Chondrocyte (in vitro differentiated cells): ENCODE measurements around the gene MAPK4. TPM values are rescaled to one million over a fixed set of nuclear protein-coding genes. Genes with fewer than 3 reads are reported as not detected.
"Not testable (repeated sequence)": the region's sequence is repeated elsewhere in the genome, so short reads cannot be mapped to it uniquely, and the experiment has no call there.

ENCODE experiments used
- DNase-seq: peaks from one replicate; pipeline ENCODE4 v3.0.0; 2021; ENCODE audit warnings: mixed read lengths, low spot score
- H3K27ac Mint-ChIP-seq: one replicate; pipeline ENCODE4 v1.8.0; 2021; ENCODE audit warnings: mild to moderate bottlenecking, moderate library complexity, mixed read lengths; ENCODE audit not compliant: unreplicated experiment
- H3K27me3 Mint-ChIP-seq: 2 replicates; pipeline ENCODE4 v1.8.0; 2021; ENCODE audit warnings: low read depth, mixed read lengths
- H3K36me3 Mint-ChIP-seq: 2 replicates; pipeline ENCODE4 v1.8.0; 2021; ENCODE audit warnings: low read depth, mixed read lengths
- H3K4me1 Mint-ChIP-seq: 2 replicates; pipeline ENCODE4 v1.8.0; 2021; ENCODE audit warnings: low read depth, mild to moderate bottlenecking, mixed read lengths
- H3K4me3 Mint-ChIP-seq: one replicate; pipeline ENCODE4 v1.8.0; 2021; ENCODE audit warnings: mild to moderate bottlenecking, moderate library complexity, mixed read lengths; ENCODE audit not compliant: unreplicated experiment
- H3K9me3 Mint-ChIP-seq: 2 replicates; pipeline ENCODE4 v1.8.0; 2021; ENCODE audit warnings: low read depth, mixed read lengths
- CTCF ChIP-seq: fragments of 200-600 bp; sonication (generic); IDR thresholded peaks from 2 replicates; pipeline ENCODE4 v1.5.0; 2021; ENCODE audit warnings: antibody characterized with exemption, mild to moderate bottlenecking, moderate library complexity
- total RNA-seq: library from RNA; stranded (reverse); gene quantifications from 3 replicates; pipeline ENCODE4 v1.2.1, GENCODE V29; 2021

Gene MAPK4
- total RNA-seq, 1 donor from 2014 or later, result 0.30 TPM

- Mint-ChIP-seq H3K4me1 (no peaks in the 10 kb centered on the region), H3K27ac (no peak overlapping the region), H3K27me3 (peaks cover 33% of the 10 kb centered on the region), H3K4me3 (no peak overlapping the region), H3K36me3 (peaks cover 3% of the 10 kb centered on the region), H3K9me3 (peaks cover 7% of the 10 kb centered on the region)
- no peak for DNase-seq
- TF ChIP-seq CTCF, result no peak
These were observed 10.0 kb downstream of the MAPK4 start for GRCh38 chr18:50569930-50570329.

GRCh38 chr18:50571606-50572005 lies 11.7 kb downstream of the MAPK4 start:
- no peak for TF ChIP-seq CTCF
- H3K27me3 Mint-ChIP-seq, result peaks cover 30% of the 10 kb centered on the region
- no peak overlapping the region for H3K27ac Mint-ChIP-seq
- no peak overlapping the region for H3K4me3 Mint-ChIP-seq
- peaks cover 3% of the 10 kb centered on the region for H3K36me3 Mint-ChIP-seq
- peaks cover 7% of the 10 kb centered on the region for H3K9me3 Mint-ChIP-seq
- no peaks in the 10 kb centered on the region for H3K4me1 Mint-ChIP-seq
- no peak for DNase-seq

- not testable (repeated sequence) for H3K4me1 Mint-ChIP-seq, H3K9me3 Mint-ChIP-seq, H3K36me3 Mint-ChIP-seq
These were observed 13.3 kb downstream of the MAPK4 start for GRCh38 chr18:50573196-50573595.

GRCh38 chr18:50573679-50574078 lies 13.8 kb downstream of the MAPK4 start:
- peaks cover 40% of the 10 kb centered on the region for H3K27me3 Mint-ChIP-seq
- peak; percentile 39 for TF ChIP-seq CTCF
- no peak overlapping the region for H3K4me3 Mint-ChIP-seq
- H3K9me3 Mint-ChIP-seq, result peaks cover 4% of the 10 kb centered on the region
- DNase-seq, result no peak
- no peaks in the 10 kb centered on the region for H3K4me1 Mint-ChIP-seq
- no peak overlapping the region for H3K27ac Mint-ChIP-seq
- peaks cover under 1% of the 10 kb centered on the region for H3K36me3 Mint-ChIP-seq

More at GRCh38 chr18:50573196-50573595, 13.3 kb downstream of the MAPK4 start:
- not testable (repeated sequence) for H3K4me3 Mint-ChIP-seq, H3K27ac Mint-ChIP-seq, DNase-seq
- peaks cover 35% of the 10 kb centered on the region for H3K27me3 Mint-ChIP-seq

- no peak for TF ChIP-seq CTCF
- H3K27me3 Mint-ChIP-seq, result peaks cover 43% of the 10 kb centered on the region
- no peaks in the 10 kb centered on the region for H3K9me3 Mint-ChIP-seq
- DNase-seq, result no peak
- no peaks in the 10 kb centered on the region for H3K4me1 Mint-ChIP-seq
- no peak overlapping the region for H3K27ac Mint-ChIP-seq
- no peak overlapping the region for H3K4me3 Mint-ChIP-seq
- H3K36me3 Mint-ChIP-seq, result no peaks in the 10 kb centered on the region
These were observed 18.1 kb downstream of the MAPK4 start for GRCh38 chr18:50578030-50578429.

GRCh38 chr18:50578651-50579050 lies 18.8 kb downstream of the MAPK4 start:
- no peak for TF ChIP-seq CTCF
- Mint-ChIP-seq H3K4me3 (no peak overlapping the region), H3K27me3 (peaks cover 42% of the 10 kb centered on the region), H3K4me1 (no peaks in the 10 kb centered on the region), H3K9me3 (no peaks in the 10 kb centered on the region), H3K27ac (no peak overlapping the region), H3K36me3 (no peaks in the 10 kb centered on the region)
- no peak for DNase-seq
